ENCODE data around the gene MED12L. TPM values are rescaled to one million over a fixed set of nuclear protein-coding genes. Genes with fewer than 3 reads are reported as not detected.

Gene MED12L
- total and polyA plus RNA-seq, 7 donors: 0.01 to 2.6 (median 0.17) TPM

DNA sequence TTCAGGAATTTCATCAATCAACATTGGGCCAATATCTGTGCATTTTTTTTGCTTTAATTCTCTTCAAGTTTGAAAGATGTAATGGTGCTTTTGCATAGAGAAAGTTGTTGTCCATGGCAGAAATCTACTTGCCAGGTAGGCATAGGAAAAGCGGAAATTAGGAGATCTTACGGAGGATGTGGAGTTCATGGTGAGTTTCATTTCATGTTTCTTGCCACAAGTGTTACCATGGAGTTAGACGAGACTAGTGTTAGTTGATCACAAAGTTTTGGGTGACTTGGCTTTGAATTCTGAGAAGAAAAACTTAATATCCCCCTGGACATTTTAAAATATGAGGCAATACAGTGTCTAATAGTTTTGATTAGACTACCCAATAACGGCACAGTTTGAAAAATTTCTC, 244.9 kb downstream of the MED12L start:
- WGBS, 3 donors: 62 to 77% (median 69%) methylated on average over 4 of the region's 4 CpGs
- intact Hi-C loops (cut with DNase I): no loop called here

DNA sequence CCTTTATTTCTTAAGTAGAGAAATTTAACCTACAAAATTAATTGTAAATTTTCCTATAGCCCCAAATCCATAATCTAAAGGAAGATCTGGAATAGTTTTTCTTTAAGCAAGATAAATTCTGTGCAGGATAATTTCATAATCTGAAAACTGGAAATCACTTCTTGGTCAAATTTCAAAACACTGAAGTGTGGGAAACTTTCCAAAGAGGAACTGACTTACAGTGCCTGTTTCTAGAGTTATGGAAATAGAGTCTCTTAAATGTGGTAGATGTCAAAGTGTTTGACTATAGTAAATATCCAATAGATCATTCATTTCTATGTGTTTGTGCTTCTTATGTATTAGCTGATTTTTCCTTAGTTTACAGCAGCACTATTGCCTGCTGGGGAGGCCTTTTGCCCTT, 245.4 kb downstream of the MED12L start:
- H3K27me3 ChIP-seq (ENCODE audit: insufficient read depth in 3 of 3, low read length in 2 of 3): no peaks in the 10 kb centered on the region
- ATAC-seq (no peak), DNase-seq (no peak)
- H3K4me3 ChIP-seq: no peak overlapping the region
- no peaks in the 10 kb centered on the region for H3K36me3 ChIP-seq (ENCODE audit: insufficient read depth in 1 of 2, low read depth in 1 of 2)
- no peak overlapping the region for H3K27ac ChIP-seq
- intact Hi-C loops (cut with DNase I): no loop called here
- no peaks in the 10 kb centered on the region for H3K9me3 ChIP-seq
- TF ChIP-seq, protein P1, sequence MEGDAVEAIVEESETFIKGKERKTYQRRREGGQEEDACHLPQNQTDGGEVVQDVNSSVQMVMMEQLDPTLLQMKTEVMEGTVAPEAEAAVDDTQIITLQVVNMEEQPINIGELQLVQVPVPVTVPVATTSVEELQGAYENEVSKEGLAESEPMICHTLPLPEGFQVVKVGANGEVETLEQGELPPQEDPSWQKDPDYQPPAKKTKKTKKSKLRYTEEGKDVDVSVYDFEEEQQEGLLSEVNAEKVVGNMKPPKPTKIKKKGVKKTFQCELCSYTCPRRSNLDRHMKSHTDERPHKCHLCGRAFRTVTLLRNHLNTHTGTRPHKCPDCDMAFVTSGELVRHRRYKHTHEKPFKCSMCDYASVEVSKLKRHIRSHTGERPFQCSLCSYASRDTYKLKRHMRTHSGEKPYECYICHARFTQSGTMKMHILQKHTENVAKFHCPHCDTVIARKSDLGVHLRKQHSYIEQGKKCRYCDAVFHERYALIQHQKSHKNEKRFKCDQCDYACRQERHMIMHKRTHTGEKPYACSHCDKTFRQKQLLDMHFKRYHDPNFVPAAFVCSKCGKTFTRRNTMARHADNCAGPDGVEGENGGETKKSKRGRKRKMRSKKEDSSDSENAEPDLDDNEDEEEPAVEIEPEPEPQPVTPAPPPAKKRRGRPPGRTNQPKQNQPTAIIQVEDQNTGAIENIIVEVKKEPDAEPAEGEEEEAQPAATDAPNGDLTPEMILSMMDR (IDR thresholded peaks at IDR 0.05): no peak
- H3K4me1 ChIP-seq: no peaks in the 10 kb centered on the region

More for the DNA sequence above, 244.9 kb downstream of the MED12L start:
- TF ChIP-seq, protein P1 (IDR thresholded peaks at IDR 0.05): no peak
- Histone ChIP-seq H3K27me3 (ENCODE audit: insufficient read depth in 3 of 3, low read length in 2 of 3) (no peaks in the 10 kb centered on the region), H3K4me3 (no peak overlapping the region), H3K9me3 (no peaks in the 10 kb centered on the region), H3K4me1 (no peaks in the 10 kb centered on the region), H3K27ac (no peak overlapping the region), H3K36me3 (ENCODE audit: insufficient read depth in 1 of 2, low read depth in 1 of 2) (no peaks in the 10 kb centered on the region)
- ATAC-seq (no peak), DNase-seq (no peak)

DNA sequence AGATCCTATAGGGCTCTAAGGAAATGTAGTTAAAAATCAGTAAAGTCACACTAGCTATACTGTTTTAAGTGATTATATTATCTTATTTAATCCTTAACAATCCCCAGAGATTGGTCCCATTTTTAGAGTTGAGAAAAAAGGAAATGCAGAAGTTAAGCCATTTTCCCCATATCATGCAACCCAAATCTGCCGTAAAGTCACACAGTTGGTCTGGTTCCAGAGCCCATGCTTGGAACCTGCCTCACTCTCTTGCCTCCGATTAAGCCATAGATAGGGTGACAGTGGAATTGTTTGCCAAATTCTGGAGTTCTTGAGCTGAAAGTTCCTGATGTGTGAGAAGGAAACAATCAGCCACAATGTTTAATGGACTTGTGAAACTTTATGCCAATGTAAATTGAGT, 246.2 kb downstream of the MED12L start:
- no peak overlapping the region for H3K4me3 ChIP-seq
- H3K36me3 ChIP-seq (ENCODE audit: insufficient read depth in 1 of 2, low read depth in 1 of 2): no peaks in the 10 kb centered on the region
- H3K27me3 ChIP-seq (ENCODE audit: insufficient read depth in 3 of 3, low read length in 2 of 3): no peaks in the 10 kb centered on the region
- no peaks in the 10 kb centered on the region for H3K9me3 ChIP-seq
- intact Hi-C loops (cut with DNase I): no loop called here
- TF ChIP-seq, protein P1 (IDR thresholded peaks at IDR 0.05): no peak
- ATAC-seq (no peak), DNase-seq (no peak)
- H3K27ac ChIP-seq: no peak overlapping the region
- 45 to 68% (median 53%) methylated on average over 2 of the region's 2 CpGs for WGBS, 3 donors
- H3K4me1 ChIP-seq: no peaks in the 10 kb centered on the region

DNA sequence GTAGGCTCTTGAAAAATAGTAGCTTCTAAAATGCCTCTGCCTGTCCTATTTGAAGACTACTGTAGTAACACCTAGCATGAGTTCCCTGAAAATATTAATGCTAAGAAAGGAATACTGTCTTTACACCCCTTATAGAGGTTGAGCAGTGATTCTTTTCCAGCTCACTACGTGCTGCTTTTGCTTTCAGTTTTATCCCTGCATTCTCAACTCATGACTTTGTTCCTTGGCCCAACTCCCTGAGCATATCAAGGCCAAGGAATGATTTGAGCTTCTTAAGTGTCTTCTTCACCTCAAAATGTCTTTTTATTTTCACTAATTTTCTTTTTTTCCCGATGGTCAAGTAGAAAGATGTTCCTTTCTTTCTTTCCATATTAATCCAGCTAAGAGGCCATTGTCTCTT, 260.4 kb downstream of the MED12L start:
- H3K9me3 ChIP-seq: no peaks in the 10 kb centered on the region
- no peaks in the 10 kb centered on the region for H3K27me3 ChIP-seq (ENCODE audit: insufficient read depth in 3 of 3, low read length in 2 of 3)
- DNase-seq (no peak), ATAC-seq (no peak)
- H3K4me1 ChIP-seq: no peaks in the 10 kb centered on the region
- no peaks in the 10 kb centered on the region for H3K36me3 ChIP-seq (ENCODE audit: insufficient read depth in 1 of 2, low read depth in 1 of 2)
- intact Hi-C loops (cut with DNase I): no loop called here
- TF ChIP-seq, protein P1 (IDR thresholded peaks at IDR 0.05): no peak
- 40 to 41% (median 40%) methylated on average over 2 of the region's 2 CpGs for whole genome bisulfite sequencing, 3 donors
- H3K4me3 ChIP-seq: peak overlapping the region; percentile 12
- H3K27ac ChIP-seq: no peak overlapping the region

- H3K4me3 ChIP-seq: peak overlapping the region; percentile 12
- H3K27ac ChIP-seq: no peak overlapping the region
- DNase-seq (no peak), ATAC-seq (no peak)
- no peaks in the 10 kb centered on the region for H3K27me3 ChIP-seq (ENCODE audit: insufficient read depth in 3 of 3, low read length in 2 of 3)
- TF ChIP-seq, protein P1 (IDR thresholded peaks at IDR 0.05): no peak
- WGBS, 3 donors: 68 to 73% (median 70%) methylated on average over 3 of the region's 3 CpGs
- H3K4me1 ChIP-seq: no peaks in the 10 kb centered on the region
- no peaks in the 10 kb centered on the region for H3K36me3 ChIP-seq (ENCODE audit: insufficient read depth in 1 of 2, low read depth in 1 of 2)
- intact Hi-C loops (cut with DNase I): no loop called here
- no peaks in the 10 kb centered on the region for H3K9me3 ChIP-seq
Measured at GRCh38 chr3:151346292-151346691, 260.8 kb downstream of the MED12L start.
